Prostate gland (tissue), 2 donors: ENCODE data around the gene LRRC32. TPM values are rescaled to one million over a fixed set of nuclear protein-coding genes. Genes with fewer than 3 reads are reported as not detected.

Experiments
- DNase-seq: peaks from one replicate; pipeline ENCODE4 v3.0.0-alpha.2; 2019; ENCODE audit warnings: low spot score
- H3K27ac ChIP-seq, 2 donors: fragments of 200-600 bp; sonication (generic); 2 replicates each; pipeline ENCODE4 v1.5.1; 2017 to 2019
- H3K27me3 ChIP-seq: fragments of 200-600 bp; sonication (generic); replicated peaks from 2 replicates; pipeline ENCODE4 v1.5.1; 2019; ENCODE audit not compliant: insufficient read depth
- H3K36me3 ChIP-seq, 2 donors: fragments of 200-600 bp; sonication (generic); 1 replicate in 1 of 2; 2 replicates in 1 of 2; pipeline versions ENCODE4 v1.5.1 to v1.8.1; 2017 to 2019
- H3K4me1 ChIP-seq: fragments of 200-600 bp; sonication (generic); replicated peaks from 2 replicates; pipeline ENCODE4 v1.5.1; 2019
- H3K4me3 ChIP-seq, 2 donors: fragments of 200-600 bp; sonication (generic); 2 replicates each; pipeline ENCODE4 v1.5.1; 2017 to 2019
- H3K9me3 ChIP-seq: fragments of 200-600 bp; sonication (generic); 2 replicates; pipeline ENCODE4 v1.5.1; 2017
- CTCF ChIP-seq, 4 experiments: fragments of 200-600 bp in 2 of 4; fragments of 450-650 bp in 2 of 4; sonication (generic) in 2 of 4; IDR thresholded peaks; 1 replicate in 3 of 4; 2 replicates in 1 of 4; pipeline ENCODE4 v1.5.1; 2016 to 2019; ENCODE audit warnings: antibody characterized with exemption in 4 of 4, mild to moderate bottlenecking in 2 of 4, moderate library complexity in 2 of 4
- POLR2A ChIP-seq: fragments of 450-650 bp; IDR thresholded peaks from one replicate; pipeline ENCODE4 v1.6.1; 2016; ENCODE audit warnings: antibody characterized with exemption, mild to moderate bottlenecking
- POLR2AphosphoS5 ChIP-seq: sonication (generic); formaldehyde crosslinking; IDR thresholded peaks from one replicate; pipeline ENCODE4 v1.6.1; 2017; ENCODE audit warnings: antibody characterized with exemption
- WGBS: methylation state at CpG from one replicate; pipeline ENCODE4 v1.1.5; 2018; 5-methylcytosine and 5-hydroxymethylcytosine counted together
- intact Hi-C: fragments of 100-400 bp; cut with DNase I; formaldehyde crosslinking; loops from one replicate; pipeline ENCODE4 v1.14.2; 2022
- total RNA-seq, 2 donors: library from RNA; depleted of rRNA; stranded (reverse); fragments of >200 nt; gene quantifications; one replicate each; pipeline ENCODE4 v1.1.0, GENCODE V29; 2016

LRRC32 gene
- total RNA-seq, 2 donors from 2014 or later = 16.2 to 37.3 TPM

DNA sequence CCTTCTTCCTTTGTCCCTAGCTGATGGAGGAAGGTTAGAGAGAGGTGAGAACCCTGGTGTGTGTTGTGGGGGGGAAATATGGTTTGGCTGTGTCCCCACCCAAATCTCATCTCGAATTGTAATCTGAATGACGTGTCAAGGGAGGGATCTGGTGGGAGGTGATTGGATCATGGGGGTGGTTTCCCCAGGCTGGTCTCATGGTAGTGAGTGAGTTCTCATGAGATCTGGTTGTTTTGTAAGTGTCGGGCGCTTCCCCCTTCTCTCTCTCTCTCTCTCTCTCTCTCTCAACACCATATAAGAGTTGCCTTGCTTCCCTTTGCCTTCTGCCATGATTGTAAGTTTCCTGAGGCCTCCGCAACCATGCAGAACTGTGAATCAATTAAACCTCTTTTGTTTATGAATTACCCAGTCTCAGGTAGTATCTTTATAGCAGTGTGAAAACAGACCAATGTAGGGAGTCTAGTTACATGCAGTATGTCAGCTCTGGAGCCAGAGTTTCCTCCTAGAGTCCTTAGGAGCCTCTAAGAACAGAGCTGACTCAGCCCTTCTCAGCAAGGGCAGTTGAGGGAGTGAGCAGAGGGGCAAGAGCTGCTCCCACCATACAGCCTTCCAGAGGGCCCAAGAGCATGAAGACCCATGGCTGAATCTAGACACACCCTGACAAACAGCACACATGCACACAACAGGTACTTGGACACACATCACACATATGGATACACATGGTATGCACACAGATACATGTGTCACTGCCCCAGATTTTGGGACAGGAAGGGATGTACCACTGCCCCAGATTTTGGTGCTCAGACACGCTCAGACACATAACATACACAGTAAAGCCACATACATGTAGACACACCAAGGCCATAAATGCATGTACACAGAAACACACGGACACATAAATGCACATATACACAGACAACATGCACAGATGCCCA is 12.9 kb upstream of the LRRC32 start:
- Histone ChIP-seq H3K9me3 (no peaks in the 10 kb centered on the region), H3K27me3 (no peaks in the 10 kb centered on the region), H3K4me3 (no peak overlapping the region), H3K36me3 (no peaks in the 10 kb centered on the region), H3K27ac (no peak overlapping the region), H3K4me1 (no peaks in the 10 kb centered on the region)
- no peak for DNase-seq
- 92% methylated on average over 7 of the region's 7 CpGs for WGBS
- intact Hi-C loops = loop anchor here (5.0 kb wide), 1 partner anchor 131 kb away; no protein-coding TSS in a partner anchor
- TF ChIP-seq POLR2AphosphoS5 (no peak), CTCF (IDR thresholded peaks at IDR 0.05) (no peak), POLR2A (no peak)

DNA sequence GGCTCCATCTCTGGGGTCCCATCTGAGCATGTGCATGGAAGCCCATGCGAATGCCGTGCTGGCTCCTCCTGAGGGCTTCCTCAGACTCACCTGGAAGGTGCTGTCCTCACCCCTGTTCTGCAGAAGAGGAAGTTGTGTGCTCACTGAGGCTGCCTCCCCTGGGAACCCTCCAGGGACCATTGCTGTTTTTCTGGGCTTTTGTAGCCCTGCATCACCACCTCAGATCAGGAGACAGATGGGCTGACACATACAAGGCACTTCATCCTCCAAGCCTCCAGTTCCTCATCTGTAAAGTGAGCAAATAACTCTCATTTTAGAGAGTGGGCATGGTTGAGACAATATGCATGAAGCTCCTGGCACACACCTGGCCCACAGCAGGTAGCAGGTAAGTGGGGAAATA is 12.1 kb upstream of the LRRC32 start:
- WGBS = 94% methylated on average over 2 of the region's 2 CpGs
- Histone ChIP-seq H3K36me3 (no peaks in the 10 kb centered on the region), H3K9me3 (no peaks in the 10 kb centered on the region), H3K27ac (no peak overlapping the region), H3K4me1 (no peaks in the 10 kb centered on the region), H3K27me3 (no peaks in the 10 kb centered on the region), H3K4me3 (no peak overlapping the region)
- no peak for DNase-seq
- intact Hi-C loops = loop anchor here (5.0 kb wide), 1 partner anchor 130 kb away; no protein-coding TSS in a partner anchor
- TF ChIP-seq CTCF (IDR thresholded peaks at IDR 0.05) = no peak
- no peak for TF ChIP-seq POLR2A
- no peak for TF ChIP-seq POLR2AphosphoS5

GRCh38 chr11:76682106-76682505 is 11.6 kb upstream of the LRRC32 start:
- no peaks in the 10 kb centered on the region for H3K4me1 ChIP-seq
- no peak for DNase-seq
- no peaks in the 10 kb centered on the region for H3K27me3 ChIP-seq
- TF ChIP-seq POLR2AphosphoS5 (no peak), POLR2A (no peak), CTCF (IDR thresholded peaks at IDR 0.05) (no peak)
- WGBS = 89% methylated on average over 2 of the region's 2 CpGs
- no peaks in the 10 kb centered on the region for H3K36me3 ChIP-seq
- no peak overlapping the region for H3K27ac ChIP-seq
- no peaks in the 10 kb centered on the region for H3K9me3 ChIP-seq
- no peak overlapping the region for H3K4me3 ChIP-seq
- intact Hi-C loops = loop anchor here (5.0 kb wide), 1 partner anchor 130 kb away; no protein-coding TSS in a partner anchor

DNA sequence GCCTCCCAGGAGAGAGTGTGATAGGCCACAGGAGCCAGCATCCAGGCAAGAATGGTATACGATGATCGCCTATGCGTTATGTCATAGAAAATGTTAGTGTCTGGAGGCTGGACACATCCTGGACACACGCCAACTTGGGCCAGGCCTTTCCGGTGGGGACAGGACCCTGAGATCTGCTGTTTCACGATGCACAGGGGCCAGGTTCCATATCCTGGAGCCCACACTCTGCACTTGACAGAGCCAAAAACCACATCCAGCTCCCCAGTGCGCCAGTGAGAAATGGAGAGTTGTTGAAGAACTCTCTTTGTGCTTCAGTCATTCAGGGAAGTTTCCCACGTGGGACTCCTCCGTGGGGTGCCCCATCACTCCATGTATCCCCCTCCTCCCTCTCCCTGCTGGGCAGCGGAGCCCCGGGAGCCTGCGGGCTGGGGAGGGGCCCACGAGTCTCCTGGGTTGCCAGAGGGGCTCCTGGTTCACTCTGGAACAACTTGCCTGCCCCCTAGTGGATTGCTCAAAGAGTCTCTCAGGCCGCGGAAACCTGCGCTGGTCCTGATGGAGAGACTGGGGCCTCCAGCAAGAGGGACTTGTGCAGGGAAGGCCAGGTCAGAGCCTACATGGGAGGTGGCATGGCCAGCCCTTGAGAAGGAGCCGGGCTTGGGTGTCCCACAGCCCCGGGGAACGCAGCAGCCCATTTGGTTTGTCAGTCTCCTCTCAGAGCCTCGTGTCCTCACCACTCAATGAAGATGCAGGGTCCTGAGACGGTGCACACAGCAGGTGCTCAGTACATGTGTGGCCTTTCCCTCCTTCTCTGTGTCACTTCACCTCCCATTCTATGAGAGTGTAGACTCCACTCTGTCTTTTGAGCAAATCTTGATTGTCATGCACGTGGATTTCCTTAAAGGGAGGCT is 10.2 kb upstream of the LRRC32 start:
- no peaks in the 10 kb centered on the region for H3K4me1 ChIP-seq
- 29% methylated on average over 22 of the region's 22 CpGs for WGBS
- no peaks in the 10 kb centered on the region for H3K9me3 ChIP-seq
- TF ChIP-seq POLR2A (no peak), CTCF (IDR thresholded peaks at IDR 0.05) (peak; percentile 37 to 76 (median 70))
- no peaks in the 10 kb centered on the region for H3K36me3 ChIP-seq
- H3K4me3 ChIP-seq = no peak overlapping the region
- peak; percentile 36 for DNase-seq
- H3K27me3 ChIP-seq = no peaks in the 10 kb centered on the region
- intact Hi-C loops = loop anchor here (2.0 to 5.0 kb wide), 2 partner anchors 82 to 128 kb away; no protein-coding TSS in a partner anchor
- no peak overlapping the region for H3K27ac ChIP-seq
